Activated T-cell treated with anti-CD3 and anti-CD28 coated beads for 48 hours (primary cell): Measurements from ENCODE around the gene DUOX2.
"Not testable (repeated sequence)": the region's sequence is repeated elsewhere in the genome, so short reads cannot be mapped to it uniquely, and the experiment has no call there.

Source experiments
- DNase-seq: peaks from one replicate; pipeline ENCODE4 v3.0.0-alpha.2; 2020; ENCODE audit warnings: low read depth

The DUOX2 gene

GRCh38 chr15:45100884-45101625 lies 12.9 kb downstream of the DUOX2 start:
- no peak for DNase-seq

DNA sequence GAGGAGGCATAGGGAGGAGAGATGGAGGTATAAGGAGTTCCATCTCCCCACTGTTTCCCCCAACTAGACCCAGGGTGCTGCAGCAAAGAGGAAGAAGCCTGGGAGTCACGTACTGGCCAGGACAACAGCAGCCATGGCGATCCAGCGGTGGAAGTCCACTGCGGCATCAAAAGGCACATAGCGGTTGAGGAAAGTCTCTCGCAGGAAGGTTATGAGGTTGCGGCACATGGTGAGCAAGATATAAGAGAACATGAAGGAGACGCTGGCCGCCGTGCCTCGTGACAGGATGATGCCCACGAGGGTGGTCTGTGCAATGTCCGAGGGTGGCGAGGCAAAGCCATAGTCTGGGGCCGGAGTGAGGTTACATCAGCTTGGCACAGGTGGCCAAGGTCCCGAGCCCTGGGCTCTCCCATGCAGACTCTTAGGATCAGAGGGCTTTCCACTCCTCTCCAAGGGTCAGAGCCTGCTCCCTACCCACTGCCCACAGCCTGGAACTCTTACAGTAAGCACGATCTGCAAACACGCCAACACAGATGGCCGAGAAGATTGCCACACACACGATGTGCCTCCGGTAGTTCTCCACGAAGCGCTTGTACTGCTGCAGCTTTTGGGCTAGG lies 14.3 kb downstream of the DUOX2 start:
- DNase-seq = no peak

DNA sequence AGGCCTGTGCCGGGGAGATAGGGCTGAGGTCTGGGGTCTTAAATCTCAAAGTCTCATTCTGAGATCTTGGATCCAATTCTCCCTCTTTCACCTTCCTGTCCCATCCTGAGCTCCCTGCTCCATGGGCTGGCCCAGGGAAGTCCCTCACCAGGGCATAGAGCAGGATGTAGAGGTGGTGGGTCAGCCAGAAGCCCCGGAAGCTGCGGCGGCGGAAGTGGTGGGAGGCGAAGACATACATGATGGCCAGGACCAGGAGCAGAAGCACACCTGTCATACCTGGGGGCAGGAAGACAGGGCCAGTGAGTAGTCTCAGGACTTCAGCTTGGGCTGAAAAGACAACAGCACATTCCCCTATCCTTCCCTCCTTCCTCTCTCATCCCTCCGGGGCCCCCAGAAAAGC lies 16.5 kb downstream of the DUOX2 start:
- no peak for DNase-seq

DNA sequence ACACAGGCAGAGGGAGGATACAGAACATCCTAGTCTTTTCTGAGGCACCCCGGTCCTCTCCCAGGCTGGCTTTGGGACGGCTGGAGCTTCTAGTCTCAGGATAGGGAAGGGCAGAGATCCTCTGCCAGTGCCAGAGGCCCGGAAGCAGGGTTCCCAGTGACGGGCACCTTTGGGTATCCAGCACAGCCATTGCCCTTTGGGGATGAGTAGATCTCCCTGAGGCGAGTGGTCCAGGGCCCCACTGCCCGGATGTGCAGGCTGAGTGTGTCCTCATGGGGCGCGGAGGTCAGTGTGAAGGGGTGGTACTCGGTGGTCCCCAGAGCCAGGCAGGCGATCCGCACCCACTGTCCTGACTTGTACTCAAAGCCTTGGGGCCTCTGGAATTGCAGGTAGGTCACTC lies 18.3 kb downstream of the DUOX2 start:
- no peak for DNase-seq

- no peak for DNase-seq
These were observed 19.6 kb downstream of the DUOX2 start for GRCh38 chr15:45094358-45094730.

DNA sequence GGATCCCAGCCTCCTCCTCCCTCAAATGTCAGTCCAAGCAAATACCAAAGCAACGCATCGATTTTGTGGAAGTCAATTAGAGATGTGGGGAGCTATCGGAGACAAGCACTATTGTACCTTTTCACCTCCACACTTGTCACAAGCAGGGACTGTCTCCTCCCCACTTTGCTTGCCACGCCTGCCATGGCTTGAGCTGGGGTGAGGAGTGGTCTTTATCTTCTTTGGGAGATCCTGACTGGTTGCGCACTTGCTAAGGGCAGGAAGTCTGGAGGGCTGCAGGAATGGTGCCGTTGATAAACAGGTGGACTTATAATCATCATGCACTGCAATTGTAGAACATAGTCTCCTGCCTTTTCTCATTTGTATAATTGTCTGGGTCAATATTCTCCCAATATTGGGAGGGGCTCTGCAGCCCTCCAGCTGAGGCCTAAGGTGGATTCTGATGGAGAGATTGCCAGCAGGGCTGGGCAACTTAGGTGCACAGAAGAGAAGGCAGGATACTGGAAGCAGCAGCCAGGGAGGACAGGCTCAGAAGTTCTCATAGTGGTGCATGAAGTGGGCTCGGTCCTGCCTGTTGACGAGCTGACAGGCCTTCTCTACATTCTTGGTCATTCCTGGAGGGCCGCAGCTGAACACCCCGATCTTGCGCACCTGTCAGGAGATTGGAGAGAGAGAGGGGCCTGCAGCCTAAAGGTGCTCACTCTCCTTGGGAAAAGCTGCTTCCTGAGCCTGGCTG lies 20.2 kb downstream of the DUOX2 start:
- DNase-seq = no peak

GRCh38 chr15:45093013-45093412 lies 21.0 kb downstream of the DUOX2 start:
- no peak for DNase-seq

DNA sequence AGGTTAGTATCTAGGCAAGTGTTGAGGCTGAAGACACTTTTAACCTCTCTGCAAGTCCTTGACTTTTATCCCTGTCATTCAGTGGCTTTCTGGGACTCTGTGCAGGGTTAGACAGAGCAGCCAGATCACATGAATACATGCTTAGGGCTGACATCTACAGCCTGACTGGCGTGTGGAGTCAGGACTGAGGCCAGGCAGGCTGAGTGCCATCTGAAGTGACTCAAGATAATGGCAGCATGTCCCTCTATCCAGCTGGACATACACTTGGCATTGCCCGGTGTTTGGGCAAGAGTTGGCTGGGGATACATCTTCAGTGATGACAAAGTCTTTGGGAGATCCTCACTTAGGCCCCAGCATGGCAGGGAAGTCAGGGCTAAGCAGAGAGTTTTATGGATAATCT lies 22.4 kb downstream of the DUOX2 start:
- DNase-seq = no peak

DNA sequence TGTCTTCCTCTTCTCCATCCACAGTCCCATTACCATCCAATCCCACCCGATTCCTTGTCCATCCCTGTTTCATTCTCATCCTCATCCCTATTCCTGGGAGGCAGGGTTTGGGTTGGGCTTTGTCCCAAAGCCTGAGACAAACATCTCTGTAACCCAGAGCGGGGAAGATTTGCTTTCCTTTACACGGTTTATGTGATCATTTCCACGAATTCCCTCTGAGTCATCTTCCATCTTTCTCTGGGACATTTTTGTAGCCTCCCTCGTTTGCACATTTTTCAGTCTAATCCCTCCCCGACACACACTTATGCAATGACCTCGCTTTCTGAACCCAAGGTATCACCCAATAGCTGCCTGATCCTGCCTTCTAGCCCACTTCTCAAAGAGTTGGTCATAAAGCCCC lies 22.8 kb downstream of the DUOX2 start:
- no peak for DNase-seq

GRCh38 chr15:45089712-45090373 lies 24.1 kb downstream of the DUOX2 start:
- DNase-seq = no peak

GRCh38 chr15:45088801-45089711 lies 24.9 kb downstream of the DUOX2 start:
- no peak for DNase-seq

GRCh38 chr15:45087513-45087912 lies 26.5 kb downstream of the DUOX2 start:
- no peak for DNase-seq

- DNase-seq = no peak
These were observed 29.8 kb downstream of the DUOX2 start for GRCh38 chr15:45084163-45084562.

DNA sequence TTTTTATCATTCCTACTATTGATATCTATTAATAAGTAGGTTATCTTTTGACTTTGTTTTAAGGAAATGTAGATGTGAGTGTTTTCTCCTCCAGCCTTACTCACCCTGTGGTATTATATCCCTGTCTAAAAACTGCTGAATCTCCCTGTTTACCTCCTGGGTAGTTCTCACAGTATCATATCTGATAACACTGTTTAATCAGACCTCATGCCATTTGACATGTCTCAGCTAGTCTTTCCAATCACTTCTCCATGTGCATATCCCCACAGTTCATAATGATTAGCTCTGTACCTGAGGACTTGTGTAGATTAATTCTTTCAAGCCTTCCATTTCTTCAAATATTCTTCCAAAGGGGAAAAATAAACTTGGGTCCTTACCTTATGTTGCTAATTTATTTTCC lies 30.7 kb downstream of the DUOX2 start:
- DNase-seq = no peak

DNA sequence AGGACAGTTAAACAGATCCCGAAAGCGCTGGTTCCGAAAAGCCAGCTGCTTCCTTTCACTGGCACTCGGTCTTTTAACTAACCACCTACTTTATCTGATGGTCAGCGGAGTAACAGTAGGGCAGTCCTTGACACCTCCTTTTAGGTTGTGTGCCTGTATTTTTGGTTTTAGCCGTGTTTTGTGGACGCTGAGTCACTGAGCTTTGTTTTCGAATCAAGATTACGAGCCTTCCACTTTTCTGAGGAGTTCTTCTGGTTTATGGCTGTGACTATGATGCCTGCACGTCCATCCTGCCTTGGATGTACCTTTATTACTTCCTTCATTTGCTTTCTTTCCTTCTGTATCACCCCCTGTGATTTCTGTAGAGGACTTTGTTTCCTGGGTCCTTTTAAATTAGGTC lies 31.6 kb downstream of the DUOX2 start:
- not testable (repeated sequence) for DNase-seq

GRCh38 chr15:45080593-45080992 lies 33.4 kb downstream of the DUOX2 start:
- not testable (repeated sequence) for DNase-seq

- DNase-seq = not testable (repeated sequence)
These were observed 34.2 kb downstream of the DUOX2 start for GRCh38 chr15:45079628-45080246.

DNA sequence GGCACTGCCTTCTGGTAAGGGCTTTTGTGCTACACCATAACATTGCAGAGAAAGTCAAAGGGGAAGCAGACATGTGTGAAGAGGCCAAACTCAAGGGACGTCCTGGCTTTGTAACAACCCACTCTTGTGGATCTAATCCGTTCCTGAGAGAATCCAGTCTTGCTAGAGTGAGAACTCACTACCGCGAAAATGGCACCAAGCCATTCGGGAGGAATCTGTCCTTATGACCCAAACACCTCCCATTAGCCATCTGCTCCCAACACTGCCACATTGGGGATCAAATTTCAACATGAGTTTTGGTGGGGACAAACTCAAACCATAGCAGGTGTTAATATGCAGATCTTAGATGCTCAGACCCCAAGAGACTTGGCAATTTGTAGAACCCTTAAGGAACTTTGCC lies 34.8 kb downstream of the DUOX2 start:
- not testable (repeated sequence) for DNase-seq

DNA sequence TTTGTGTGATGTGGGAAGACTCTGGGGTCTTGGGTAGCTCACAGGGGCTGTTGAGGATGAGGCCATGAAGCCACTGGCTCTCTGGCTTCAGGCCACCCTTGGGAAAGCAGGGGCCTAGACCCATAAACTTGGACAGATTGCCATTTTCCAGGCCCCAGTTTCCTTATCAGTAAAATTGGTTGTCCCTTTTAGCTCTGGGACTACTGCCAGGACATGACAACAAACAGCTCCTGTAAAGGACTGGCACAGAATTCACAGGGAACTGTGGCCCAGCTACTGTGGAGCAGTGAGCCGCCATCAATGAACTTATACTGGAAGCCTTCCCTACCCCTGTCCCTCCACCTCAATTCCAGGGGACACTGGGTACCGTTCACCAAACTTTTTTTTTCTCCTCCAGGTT lies 36.6 kb downstream of the DUOX2 start:
- DNase-seq = not testable (repeated sequence)

DNA sequence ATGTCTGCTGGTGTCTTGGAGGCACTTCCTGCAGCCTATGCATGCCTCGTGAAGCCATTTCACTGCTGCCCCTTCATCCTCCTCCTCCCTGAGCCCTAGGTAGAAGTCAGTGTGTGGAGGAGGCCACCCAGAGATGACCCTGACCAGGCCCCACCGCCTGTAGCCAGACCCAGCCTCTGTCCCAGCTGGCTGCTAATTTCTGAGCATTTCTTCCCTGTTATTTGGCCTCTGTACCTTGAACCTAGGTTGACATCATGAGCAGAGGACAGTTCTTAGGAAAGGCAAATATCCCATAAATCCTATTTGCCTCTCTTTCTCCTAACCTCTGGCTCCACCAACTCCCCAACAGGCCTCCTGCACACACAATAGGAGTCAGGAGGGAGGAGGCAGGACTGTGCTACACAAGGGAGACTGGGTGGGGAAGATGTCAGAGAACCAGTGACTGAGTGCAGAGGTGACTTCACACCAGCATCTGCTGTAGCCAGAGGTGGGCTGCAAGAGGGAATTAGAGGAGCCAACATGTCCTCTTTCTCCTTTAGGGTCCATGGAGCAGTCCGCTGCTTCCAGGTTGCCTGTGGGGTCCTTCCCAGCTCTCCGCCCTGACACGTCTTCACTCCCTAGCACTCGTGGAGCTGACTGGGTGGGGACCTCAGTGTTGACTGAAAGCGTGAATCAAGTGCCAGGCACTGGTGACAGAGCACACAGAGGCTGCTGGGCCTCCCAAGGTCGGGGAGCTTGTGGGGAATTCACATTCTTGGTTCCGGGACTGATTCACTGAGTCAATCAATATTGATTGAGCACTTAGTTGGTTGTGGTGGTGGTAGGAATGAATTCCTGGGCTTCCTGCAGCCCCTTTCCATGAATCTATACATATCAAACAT lies 38.3 kb downstream of the DUOX2 start:
- DNase-seq = not testable (repeated sequence)
